GM12891 (cell line): ENCODE measurements around the gene BNIP1.

ENCODE experiments used
- DNase-seq: peaks from one replicate; pipeline ENCODE4 v3.0.0; 2011; ENCODE audit warnings: low spot score; ENCODE audit not compliant: insufficient read length
- FAIRE-seq: peaks from 2 replicates; lab custom pipeline; 2011; peaks lifted over from hg19 to GRCh38; lab: Jason Lieb, UNC
- PAX5 ChIP-seq: IDR thresholded peaks from 2 replicates; pipeline ENCODE4 v1.6.1; 2011; ENCODE audit warnings: low read length, moderate library complexity, mild to moderate bottlenecking; ENCODE audit not compliant: insufficient read depth, severe bottlenecking
- POLR2A ChIP-seq: IDR thresholded peaks from 2 replicates; pipeline ENCODE4 v1.6.1; 2011; ENCODE audit warnings: low read depth, low read length, control low read depth
- POLR2AphosphoS5 ChIP-seq: IDR thresholded peaks from 2 replicates; pipeline ENCODE4 v1.6.1; 2011; ENCODE audit warnings: low read depth, low read length, control low read depth
- POU2F2 ChIP-seq: IDR thresholded peaks from 2 replicates; pipeline ENCODE4 v1.6.1; 2011; ENCODE audit warnings: low read depth, mild to moderate bottlenecking, control low read depth, low read length, moderate library complexity
- SPI1 ChIP-seq: IDR thresholded peaks from 2 replicates; pipeline ENCODE4 v1.6.1; 2011; ENCODE audit warnings: low read depth, low read length, control low read depth
- TAF1 ChIP-seq: IDR thresholded peaks from 2 replicates; pipeline ENCODE4 v1.6.1; 2011; ENCODE audit warnings: low read depth, low read length, control low read depth

The BNIP1 gene

GRCh38 chr5:173192561-173192960 is 48.2 kb downstream of the BNIP1 start:
- TF ChIP-seq POLR2AphosphoS5 (no peak), PAX5 (no peak), TAF1 (no peak), SPI1 (no peak), POLR2A (no peak), POU2F2 (no peak)
- DNase-seq (no peak), FAIRE-seq (no peak)

- TF ChIP-seq POU2F2 (no peak), POLR2A (no peak), PAX5 (no peak), POLR2AphosphoS5 (no peak)
- FAIRE-seq (no peak), DNase-seq (no peak)
Observed at GRCh38 chr5:173196133-173196952, 52.0 kb downstream of the BNIP1 start.

- TF ChIP-seq TAF1, result no peak
- TF ChIP-seq PAX5, result no peak
- TF ChIP-seq POU2F2, result no peak
- TF ChIP-seq POLR2A, result no peak
- TF ChIP-seq SPI1, result no peak
- no peak for TF ChIP-seq POLR2AphosphoS5
- no peak for DNase-seq
- FAIRE-seq, result no peak
Observed at GRCh38 chr5:173197375-173197891, 53.1 kb downstream of the BNIP1 start.

GRCh38 chr5:173198049-173198448 is 53.7 kb downstream of the BNIP1 start:
- DNase-seq (no peak), FAIRE-seq (no peak)
- TF ChIP-seq POU2F2 (no peak), SPI1 (no peak), TAF1 (no peak), POLR2A (no peak), PAX5 (no peak), POLR2AphosphoS5 (no peak)

- DNase-seq (no peak), FAIRE-seq (no peak)
- TF ChIP-seq SPI1, result no peak
Observed at GRCh38 chr5:173200356-173200755, 56.0 kb downstream of the BNIP1 start.

- TF ChIP-seq POU2F2, result no peak
- no peak for TF ChIP-seq POLR2AphosphoS5
- no peak for TF ChIP-seq PAX5
- no peak for TF ChIP-seq POLR2A
- no peak for TF ChIP-seq TAF1
- TF ChIP-seq SPI1, result no peak
- FAIRE-seq, result no peak
- DNase-seq, result no peak
Observed at GRCh38 chr5:173201636-173202265, 57.4 kb downstream of the BNIP1 start.

- FAIRE-seq, result no peak
- TF ChIP-seq SPI1 (no peak), POU2F2 (no peak), TAF1 (no peak), POLR2A (no peak), PAX5 (no peak), POLR2AphosphoS5 (no peak)
Observed at GRCh38 chr5:173202266-173202875, 58.0 kb downstream of the BNIP1 start.

GRCh38 chr5:173204185-173204979 is 60.1 kb downstream of the BNIP1 start:
- DNase-seq (no peak), FAIRE-seq (peak; percentile 79)
- no peak for TF ChIP-seq POU2F2
- TF ChIP-seq PAX5, result no peak
- TF ChIP-seq POLR2A, result no peak
- TF ChIP-seq SPI1, result no peak
- TF ChIP-seq TAF1, result no peak
- TF ChIP-seq POLR2AphosphoS5, result no peak

More at GRCh38 chr5:173202266-173202875, 58.0 kb downstream of the BNIP1 start:
- no peak for DNase-seq
